Muscle of leg (tissue), 11 donors: ENCODE data around the gene WIPF1. TPM values are rescaled to one million over a fixed set of nuclear protein-coding genes. Genes with fewer than 3 reads are reported as not detected.

Experiments
- DNase-seq: peaks from one replicate; pipeline ENCODE4 v3.0.0; 2013
- H3K27ac ChIP-seq: one replicate; pipeline ENCODE4 v1.5.1; 2013; ENCODE audit warnings: mild to moderate bottlenecking, low read length, control low read depth
- H3K27me3 ChIP-seq: one replicate; pipeline ENCODE4 v1.6.1; 2013; ENCODE audit warnings: low read length; ENCODE audit not compliant: control insufficient read depth, insufficient read depth
- H3K36me3 ChIP-seq: one replicate; pipeline ENCODE4 v1.6.1; 2013; ENCODE audit warnings: low read length; ENCODE audit not compliant: control insufficient read depth, insufficient read depth
- H3K4me1 ChIP-seq: one replicate; pipeline ENCODE4 v1.6.1; 2013; ENCODE audit warnings: low read length; ENCODE audit not compliant: control insufficient read depth, insufficient read depth
- H3K4me3 ChIP-seq: one replicate; pipeline ENCODE4 v1.5.1; 2013; ENCODE audit warnings: low read length, control low read depth
- H3K9me3 ChIP-seq: replicated peaks from 2 replicates; pipeline ENCODE4 v1.6.1; 2013; ENCODE audit warnings: low read depth, low read length; ENCODE audit not compliant: control insufficient read depth
- WGBS: methylation state at CpG from one replicate; pipeline ENCODE4 v1.1.5; 2013; ENCODE audit warnings: missing lambda C conversion rate; ENCODE audit not compliant: insufficient coverage; 5-methylcytosine and 5-hydroxymethylcytosine counted together
- polyA plus RNA-seq, 8 donors: library from polyadenylated mRNA; unstranded; fragments of 120-200 nt; gene quantifications; one replicate each; pipeline versions ENCODE4 v1.2.1 to v1.2.3, GENCODE V29; 2013; ENCODE audit warnings: inconsistent platforms in 1 of 8, low replicate concordance in 1 of 8; ENCODE audit not compliant: insufficient read length in 8 of 8, insufficient read depth in 1 of 8
- total RNA-seq: library from RNA; stranded (reverse); fragments of 120-200 nt; gene quantifications from one replicate; pipeline ENCODE4 v1.2.4, GENCODE V29; 2013

Gene WIPF1
- total and polyA plus RNA-seq, 9 donors = 18.7 to 52.7 (median 39.6) TPM

DNA sequence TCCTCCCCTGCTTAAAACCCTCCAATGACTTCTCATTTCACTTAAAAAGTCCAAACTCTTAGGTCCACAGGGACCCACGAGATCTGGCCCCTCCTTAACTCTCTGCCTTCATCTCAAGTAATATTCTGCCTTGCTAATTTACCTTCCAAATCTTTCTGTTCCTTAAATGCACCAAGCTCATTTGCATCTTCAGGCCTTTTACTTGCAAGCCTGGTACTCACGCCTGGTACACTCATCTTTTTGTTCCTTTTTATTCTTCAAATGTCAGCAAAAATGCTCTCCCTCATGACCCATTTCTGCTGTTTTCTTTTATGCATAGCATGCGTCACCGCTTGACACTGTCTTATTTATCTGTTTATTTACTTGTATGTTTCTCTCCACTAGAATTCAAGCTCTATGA lies 2.7 kb upstream of the WIPF1 start:
- WGBS = 77% methylated on average over 2 of the region's 4 CpGs
- H3K9me3 ChIP-seq = peaks cover 2% of the 10 kb centered on the region

DNA sequence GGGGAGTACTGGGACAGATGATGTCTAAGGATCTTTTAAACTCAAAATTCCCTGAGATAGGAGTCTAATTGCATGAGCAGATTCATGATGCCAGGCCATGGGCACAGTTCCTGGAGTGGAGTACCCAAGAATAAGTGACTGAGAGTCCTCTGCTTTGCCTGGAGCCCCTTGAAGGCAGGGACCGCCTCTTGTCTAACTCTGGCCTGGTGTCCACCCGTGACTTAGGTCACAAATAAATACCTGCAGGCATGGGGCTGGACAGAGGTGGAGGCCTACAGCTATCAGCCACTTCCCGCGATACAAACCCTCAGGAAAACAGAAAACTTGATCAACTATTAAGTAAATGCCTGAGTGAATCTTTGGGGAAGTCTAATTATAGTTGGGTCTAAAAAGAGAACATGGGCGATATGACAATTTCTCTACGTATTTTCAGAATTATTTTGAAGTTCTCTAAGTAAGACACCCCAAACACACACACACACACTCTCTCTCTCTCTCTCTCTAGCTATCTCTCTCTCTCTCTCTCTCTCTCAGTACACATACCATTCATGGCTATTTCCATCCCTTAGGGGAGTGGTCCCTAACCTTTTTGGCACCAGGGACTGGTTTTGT lies 1.8 kb upstream of the WIPF1 start:
- peaks cover 2% of the 10 kb centered on the region for H3K9me3 ChIP-seq
- H3K27me3 ChIP-seq = no peaks in the 10 kb centered on the region
- no peaks in the 10 kb centered on the region for H3K4me1 ChIP-seq
- peaks cover 6% of the 10 kb centered on the region for H3K36me3 ChIP-seq
- WGBS = 100% methylated on average over 1 of the region's 6 CpGs
- no peak overlapping the region for H3K4me3 ChIP-seq
- DNase-seq = no peak
- peak overlapping the region; percentile 35 for H3K27ac ChIP-seq

More for the DNA sequence above, 2.7 kb upstream of the WIPF1 start:
- H3K4me3 ChIP-seq = no peak overlapping the region
- H3K27ac ChIP-seq = peak overlapping the region; percentile 35
- peaks cover 6% of the 10 kb centered on the region for H3K36me3 ChIP-seq
- H3K4me1 ChIP-seq = no peaks in the 10 kb centered on the region
- peak; percentile 69 for DNase-seq
- no peaks in the 10 kb centered on the region for H3K27me3 ChIP-seq

- H3K9me3 ChIP-seq = peaks cover 2% of the 10 kb centered on the region
- H3K4me1 ChIP-seq = peaks cover 5% of the 10 kb centered on the region
- peaks cover 6% of the 10 kb centered on the region for H3K36me3 ChIP-seq
- no peak for DNase-seq
- H3K27me3 ChIP-seq = no peaks in the 10 kb centered on the region
- 30% methylated on average over 1 of the region's 4 CpGs for WGBS
- peak overlapping the region; percentile 9 for H3K4me3 ChIP-seq
- peak overlapping the region; percentile 70 for H3K27ac ChIP-seq
Measured at GRCh38 chr2:174597009-174597344, 627 bp downstream of the WIPF1 start.

- Histone ChIP-seq H3K36me3 (no peaks in the 10 kb centered on the region), H3K9me3 (peaks cover 2% of the 10 kb centered on the region), H3K4me3 (peak overlapping the region; percentile 5), H3K27me3 (no peaks in the 10 kb centered on the region), H3K4me1 (peaks cover 9% of the 10 kb centered on the region), H3K27ac (peak overlapping the region; percentile 65)
- DNase-seq = no peak
- no CpG with 5 or more reads among the region's 2 CpGs for WGBS
Measured at GRCh38 chr2:174595891-174596397, 1.7 kb downstream of the WIPF1 start.

DNA sequence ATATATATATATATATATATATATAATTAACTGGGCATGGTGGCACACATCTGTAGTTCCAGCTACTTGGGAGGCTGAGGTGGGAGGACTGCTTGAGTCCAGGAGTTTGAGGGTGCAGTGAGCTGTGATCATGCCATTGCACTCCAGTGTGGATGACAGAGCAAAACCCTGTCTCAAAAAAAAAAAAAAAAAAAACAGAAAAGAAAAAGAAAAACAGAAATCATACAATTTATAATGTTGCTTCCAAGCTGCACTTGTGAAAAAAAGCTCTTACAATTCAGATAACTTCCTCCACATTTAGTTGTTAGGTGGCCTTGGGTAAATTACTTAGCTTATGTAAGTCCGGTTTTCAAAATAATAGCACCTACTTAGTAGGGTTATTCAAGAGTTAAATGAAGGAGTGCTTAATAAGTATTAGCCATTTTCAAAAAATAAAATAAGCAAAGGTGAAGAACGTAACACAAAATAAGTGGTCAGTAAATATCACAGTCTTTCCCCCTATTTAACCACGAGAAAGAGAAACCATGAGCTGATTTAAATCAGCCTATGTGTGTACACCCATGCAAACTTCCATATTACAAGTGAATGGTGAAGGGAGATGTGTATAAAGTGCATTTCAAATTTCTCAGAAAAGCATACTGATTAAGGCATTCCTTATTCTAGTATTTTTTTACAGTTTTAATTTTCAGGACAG lies 2.3 kb downstream of the WIPF1 start:
- no peaks in the 10 kb centered on the region for H3K27me3 ChIP-seq
- H3K4me3 ChIP-seq = peak overlapping the region; percentile 5
- peak overlapping the region; percentile 95 for H3K27ac ChIP-seq
- WGBS = no CpG with 5 or more reads among the region's 3 CpGs
- H3K9me3 ChIP-seq = peaks cover 2% of the 10 kb centered on the region
- DNase-seq = no peak
- no peaks in the 10 kb centered on the region for H3K36me3 ChIP-seq
- peaks cover 13% of the 10 kb centered on the region for H3K4me1 ChIP-seq

DNA sequence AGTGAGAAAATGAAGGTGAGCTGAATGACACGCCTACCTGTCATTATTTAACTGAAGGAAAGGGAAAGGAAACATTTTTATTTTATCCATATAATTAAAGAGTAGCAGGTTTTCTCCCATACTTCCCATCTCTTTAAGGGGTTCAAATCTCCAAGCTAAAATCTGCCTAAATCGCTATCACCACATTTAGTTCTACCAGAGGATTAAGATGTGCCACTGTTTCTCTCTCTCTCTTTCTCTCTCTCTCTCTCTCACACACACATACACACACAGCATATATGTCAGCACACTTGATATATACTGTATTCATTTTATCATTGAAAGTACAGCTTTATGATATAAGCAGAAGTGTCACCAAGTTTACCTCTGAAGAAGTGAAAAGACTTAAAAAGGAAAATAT lies 3.1 kb downstream of the WIPF1 start:
- no peak for DNase-seq
- H3K9me3 ChIP-seq = no peaks in the 10 kb centered on the region
- peak overlapping the region; percentile 95 for H3K27ac ChIP-seq
- WGBS = no CpG with 5 or more reads among the region's 2 CpGs
- H3K27me3 ChIP-seq = no peaks in the 10 kb centered on the region
- no peaks in the 10 kb centered on the region for H3K36me3 ChIP-seq
- H3K4me1 ChIP-seq = peaks cover 16% of the 10 kb centered on the region
- H3K4me3 ChIP-seq = no peak overlapping the region

DNA sequence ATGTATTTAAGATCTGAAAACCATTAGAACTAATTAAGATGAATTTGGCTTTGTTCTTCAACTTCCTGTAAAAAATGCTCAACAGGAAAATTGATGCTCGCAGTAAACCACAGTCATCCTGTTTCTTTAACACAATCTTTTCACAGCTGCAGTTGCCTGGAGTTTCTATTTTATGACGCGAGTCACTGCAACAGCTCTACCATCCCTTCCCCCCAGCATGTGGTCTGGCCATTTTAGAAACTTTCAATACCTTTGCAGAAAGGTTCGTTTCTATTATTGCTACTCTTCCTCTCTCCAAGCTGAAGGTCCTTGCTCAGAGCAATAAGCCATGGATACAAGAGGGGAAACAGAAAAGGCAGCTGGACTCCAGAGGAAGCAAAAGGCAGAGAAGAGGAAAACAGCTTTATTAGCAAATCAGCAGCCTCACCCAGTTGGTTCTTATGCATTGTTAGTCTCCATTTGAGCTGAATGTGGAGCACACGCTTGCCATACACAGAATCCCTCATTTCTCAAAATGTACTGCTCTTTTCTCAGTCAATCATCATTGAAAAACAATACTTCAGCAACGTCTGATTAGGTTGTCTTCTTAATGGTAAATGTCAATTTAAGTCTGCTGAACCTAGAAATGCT lies 3.9 kb downstream of the WIPF1 start:
- Histone ChIP-seq H3K9me3 (no peaks in the 10 kb centered on the region), H3K4me1 (peaks cover 20% of the 10 kb centered on the region), H3K4me3 (peak overlapping the region; percentile 11), H3K27ac (peak overlapping the region; percentile 95), H3K27me3 (no peaks in the 10 kb centered on the region), H3K36me3 (no peaks in the 10 kb centered on the region)
- WGBS = 0% methylated on average over 1 of the region's 6 CpGs
- DNase-seq = peak; percentile 90

- H3K9me3 ChIP-seq = no peaks in the 10 kb centered on the region
- H3K36me3 ChIP-seq = no peaks in the 10 kb centered on the region
- no peaks in the 10 kb centered on the region for H3K27me3 ChIP-seq
- peaks cover 22% of the 10 kb centered on the region for H3K4me1 ChIP-seq
- peak overlapping the region; percentile 11 for H3K4me3 ChIP-seq
- H3K27ac ChIP-seq = peak overlapping the region; percentile 95
- no peak for DNase-seq
Measured at GRCh38 chr2:174593041-174593440, 4.6 kb downstream of the WIPF1 start.

- no peaks in the 10 kb centered on the region for H3K27me3 ChIP-seq
- H3K27ac ChIP-seq = no peak overlapping the region
- H3K4me3 ChIP-seq = no peak overlapping the region
- H3K9me3 ChIP-seq = no peaks in the 10 kb centered on the region
- no peaks in the 10 kb centered on the region for H3K36me3 ChIP-seq
- H3K4me1 ChIP-seq = peaks cover 22% of the 10 kb centered on the region
- 97% methylated on average over 3 of the region's 5 CpGs for WGBS
- no peak for DNase-seq
Measured at GRCh38 chr2:174591740-174592139, 5.9 kb downstream of the WIPF1 start.

DNA sequence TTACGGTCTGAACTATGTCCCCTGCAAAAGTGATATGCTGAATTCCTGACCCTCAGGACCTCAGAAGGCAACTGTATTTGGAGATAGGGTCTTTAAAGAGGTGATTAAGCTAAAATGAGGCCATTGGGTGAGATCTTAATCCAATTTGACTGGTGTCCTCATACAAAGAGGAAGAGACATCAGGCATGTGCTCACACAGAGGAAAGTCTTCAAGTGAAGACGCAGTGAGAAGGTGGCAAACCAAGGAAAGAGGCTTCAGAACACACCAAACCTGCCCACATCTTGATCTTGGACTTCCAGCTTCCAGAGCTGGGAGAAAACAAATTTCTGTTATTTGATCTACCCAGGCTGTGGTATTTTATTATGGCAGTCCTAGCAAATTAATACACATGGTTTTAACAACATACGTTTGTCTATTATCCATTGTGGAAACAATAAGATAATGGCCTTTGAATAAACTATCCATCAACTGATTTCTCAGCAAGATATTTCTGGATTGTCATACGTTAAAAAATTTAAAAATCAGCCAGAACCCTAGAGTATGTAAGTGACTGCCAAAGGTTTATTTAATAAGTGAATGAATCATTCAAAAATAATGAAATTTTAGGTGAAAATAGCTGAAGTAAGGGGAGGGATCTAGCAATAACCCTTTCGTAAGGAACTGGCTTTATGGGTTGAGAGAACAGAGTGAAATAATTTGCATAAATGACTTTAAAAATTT lies 6.5 kb downstream of the WIPF1 start:
- no peak overlapping the region for H3K4me3 ChIP-seq
- no peak for DNase-seq
- H3K36me3 ChIP-seq = no peaks in the 10 kb centered on the region
- H3K4me1 ChIP-seq = peaks cover 26% of the 10 kb centered on the region
- 100% methylated on average over 1 of the region's 5 CpGs for WGBS
- H3K9me3 ChIP-seq = no peaks in the 10 kb centered on the region
- H3K27me3 ChIP-seq = no peaks in the 10 kb centered on the region
- H3K27ac ChIP-seq = no peak overlapping the region
